Measurements from ENCODE around the gene PSMA7. TPM values are rescaled to one million over a fixed set of nuclear protein-coding genes. Genes with fewer than 3 reads are reported as not detected.

The PSMA7 gene
- total RNA-seq, 1 donor from 2014 or later, result 301 TPM

GRCh38 chr20:62104791-62105345, 38.3 kb downstream of the PSMA7 start:
- Histone ChIP-seq H3K9me3 (peaks cover 39 to 44% of the 10 kb centered on the region in 2 donors), H3K4me3 (no peak overlapping the region), H3K4me1 (no peaks in the 10 kb centered on the region), H3K27ac (no peak overlapping the region), H3K27me3 (no peaks in the 10 kb centered on the region), H3K36me3 (no peaks in the 10 kb centered on the region)
- DNase-seq (ENCODE audit: low spot score in 2 of 2), result no peak
- intact Hi-C loops (cut with DNase I), result no loop called here
- no peak for TF ChIP-seq CTCF (IDR thresholded peaks at IDR 0.05)

- no peak overlapping the region for H3K27ac ChIP-seq
- no peaks in the 10 kb centered on the region for H3K4me1 ChIP-seq
- no peaks in the 10 kb centered on the region for H3K27me3 ChIP-seq
- no peak for TF ChIP-seq CTCF (IDR thresholded peaks at IDR 0.05)
- no peak for DNase-seq (ENCODE audit: low spot score in 2 of 2)
- intact Hi-C loops (cut with DNase I), result no loop called here
- H3K9me3 ChIP-seq, result peaks cover 35 to 38% of the 10 kb centered on the region in 2 donors
- H3K36me3 ChIP-seq, result no peaks in the 10 kb centered on the region
- H3K4me3 ChIP-seq, result no peak overlapping the region
These were observed 38.9 kb downstream of the PSMA7 start for GRCh38 chr20:62104234-62104789.

- intact Hi-C loops (cut with DNase I), result no loop called here
- Histone ChIP-seq H3K27me3 (no peaks in the 10 kb centered on the region), H3K9me3 (peaks cover 29 to 32% of the 10 kb centered on the region in 2 donors), H3K27ac (no peak overlapping the region), H3K4me1 (no peaks in the 10 kb centered on the region), H3K36me3 (no peaks in the 10 kb centered on the region), H3K4me3 (no peak overlapping the region)
- no peak for DNase-seq (ENCODE audit: low spot score in 2 of 2)
- no peak for TF ChIP-seq CTCF (IDR thresholded peaks at IDR 0.05)
These were observed 39.5 kb downstream of the PSMA7 start for GRCh38 chr20:62103508-62104233.

- Histone ChIP-seq H3K27ac (no peak overlapping the region), H3K4me3 (no peak overlapping the region), H3K27me3 (no peaks in the 10 kb centered on the region), H3K9me3 (peaks cover 8 to 9% of the 10 kb centered on the region in 2 donors), H3K36me3 (no peaks in the 10 kb centered on the region), H3K4me1 (no peaks in the 10 kb centered on the region)
- no peak for TF ChIP-seq CTCF (IDR thresholded peaks at IDR 0.05)
- DNase-seq (ENCODE audit: low spot score in 2 of 2), result no peak
- intact Hi-C loops (cut with DNase I), result no loop called here
These were observed 42.1 kb downstream of the PSMA7 start for GRCh38 chr20:62101078-62101477.

GRCh38 chr20:62097881-62098407, 45.2 kb downstream of the PSMA7 start:
- TF ChIP-seq CTCF (IDR thresholded peaks at IDR 0.05), result no peak
- H3K27me3 ChIP-seq, result no peaks in the 10 kb centered on the region
- H3K4me1 ChIP-seq, result no peaks in the 10 kb centered on the region
- H3K9me3 ChIP-seq, result peaks cover 5 to 9% of the 10 kb centered on the region in 2 donors
- DNase-seq (ENCODE audit: low spot score in 2 of 2), result no peak
- no peak overlapping the region for H3K4me3 ChIP-seq
- no peaks in the 10 kb centered on the region for H3K36me3 ChIP-seq
- intact Hi-C loops (cut with DNase I), result no loop called here
- no peak overlapping the region for H3K27ac ChIP-seq

All from ascending aorta (tissue), 2 donors.